ENCODE data around the gene POLD1. TPM values are rescaled to one million over a fixed set of nuclear protein-coding genes. Genes with fewer than 3 reads are reported as not detected.
A peak's percentile ranks its signal among the peaks of the same experiment; 100 is the strongest.

Gene POLD1
- total RNA-seq, 1 donor from 2014 or later: 22.9 TPM

GRCh38 chr19:50460161-50460765 lies 76.1 kb downstream of the POLD1 start:
- no peak for TF ChIP-seq CTCF (IDR thresholded peaks at IDR 0.05)
- no peaks in the 10 kb centered on the region for H3K4me1 ChIP-seq
- H3K27me3 ChIP-seq: peaks cover 5% of the 10 kb centered on the region
- no peak overlapping the region for H3K27ac ChIP-seq
- no peaks in the 10 kb centered on the region for H3K9me3 ChIP-seq
- no peaks in the 10 kb centered on the region for H3K36me3 ChIP-seq
- DNase-seq (ENCODE audit: low spot score in 2 of 2): no peak
- no peak overlapping the region for H3K4me3 ChIP-seq
- intact Hi-C loops (cut with DNase I): loop anchor here (2.0 kb wide), 1 partner anchor 91 kb away; no protein-coding TSS in a partner anchor

GRCh38 chr19:50461066-50461875 lies 77.1 kb downstream of the POLD1 start:
- peak; percentile 53 to 63 (median 57) for TF ChIP-seq CTCF (IDR thresholded peaks at IDR 0.05)
- no peak overlapping the region for H3K4me3 ChIP-seq
- no peaks in the 10 kb centered on the region for H3K36me3 ChIP-seq
- H3K4me1 ChIP-seq: no peaks in the 10 kb centered on the region
- no peak for DNase-seq (ENCODE audit: low spot score in 2 of 2)
- intact Hi-C loops (cut with DNase I): loop anchor here (2.0 kb wide), 1 partner anchor 92 kb away; no protein-coding TSS in a partner anchor
- no peak overlapping the region for H3K27ac ChIP-seq
- H3K27me3 ChIP-seq: peaks cover 5% of the 10 kb centered on the region
- no peaks in the 10 kb centered on the region for H3K9me3 ChIP-seq

GRCh38 chr19:50462970-50463369 lies 78.8 kb downstream of the POLD1 start:
- Histone ChIP-seq H3K36me3 (no peaks in the 10 kb centered on the region), H3K4me1 (no peaks in the 10 kb centered on the region), H3K27me3 (peaks cover under 1% of the 10 kb centered on the region), H3K27ac (no peak overlapping the region), H3K4me3 (no peak overlapping the region), H3K9me3 (no peaks in the 10 kb centered on the region)
- no peak for DNase-seq (ENCODE audit: low spot score in 2 of 2)
- intact Hi-C loops (cut with DNase I): no loop called here
- TF ChIP-seq CTCF (IDR thresholded peaks at IDR 0.05): no peak

GRCh38 chr19:50464348-50464747 lies 80.2 kb downstream of the POLD1 start:
- H3K4me3 ChIP-seq: no peak overlapping the region
- DNase-seq (ENCODE audit: low spot score in 2 of 2): no peak
- H3K9me3 ChIP-seq: no peaks in the 10 kb centered on the region
- no peaks in the 10 kb centered on the region for H3K36me3 ChIP-seq
- H3K4me1 ChIP-seq: no peaks in the 10 kb centered on the region
- TF ChIP-seq CTCF (IDR thresholded peaks at IDR 0.05): no peak
- no peak overlapping the region for H3K27ac ChIP-seq
- no peaks in the 10 kb centered on the region for H3K27me3 ChIP-seq
- intact Hi-C loops (cut with DNase I): no loop called here

- DNase-seq (ENCODE audit: low spot score in 2 of 2): no peak
- no peak for TF ChIP-seq CTCF (IDR thresholded peaks at IDR 0.05)
- intact Hi-C loops (cut with DNase I): no loop called here
- no peak overlapping the region for H3K27ac ChIP-seq
- no peaks in the 10 kb centered on the region for H3K4me1 ChIP-seq
- no peaks in the 10 kb centered on the region for H3K9me3 ChIP-seq
- no peaks in the 10 kb centered on the region for H3K36me3 ChIP-seq
- H3K4me3 ChIP-seq: no peak overlapping the region
- H3K27me3 ChIP-seq: no peaks in the 10 kb centered on the region
Observed at GRCh38 chr19:50465000-50465399, 80.9 kb downstream of the POLD1 start.
